ENCODE data around the gene LNPK. TPM values are rescaled to one million over a fixed set of nuclear protein-coding genes. Genes with fewer than 3 reads are reported as not detected.

LNPK gene
- total RNA-seq, 1 donor from 2014 or later: 34.2 TPM

GRCh38 chr2:176025932-176026331, 23.9 kb upstream of the LNPK start:
- no peak for TF ChIP-seq CTCF (conservative IDR thresholded peaks at IDR 0.05)
- no peak for DNase-seq (ENCODE audit: low read depth, low spot score)
- Mint-ChIP-seq H3K4me3 (no peak overlapping the region), H3K27ac (ENCODE audit: unreplicated experiment) (no peak overlapping the region), H3K27me3 (ENCODE audit: low read depth) (peaks cover 15% of the 10 kb centered on the region), H3K9me3 (no peaks in the 10 kb centered on the region), H3K4me1 (no peaks in the 10 kb centered on the region), H3K36me3 (ENCODE audit: low read depth) (no peaks in the 10 kb centered on the region)

GRCh38 chr2:176024083-176024482, 22.0 kb upstream of the LNPK start:
- H3K4me1 Mint-ChIP-seq: no peaks in the 10 kb centered on the region
- no peak for TF ChIP-seq CTCF (conservative IDR thresholded peaks at IDR 0.05)
- H3K27me3 Mint-ChIP-seq (ENCODE audit: low read depth): peaks cover 15% of the 10 kb centered on the region
- no peak overlapping the region for H3K27ac Mint-ChIP-seq (ENCODE audit: unreplicated experiment)
- no peaks in the 10 kb centered on the region for H3K36me3 Mint-ChIP-seq (ENCODE audit: low read depth)
- no peak overlapping the region for H3K4me3 Mint-ChIP-seq
- no peaks in the 10 kb centered on the region for H3K9me3 Mint-ChIP-seq
- no peak for DNase-seq (ENCODE audit: low read depth, low spot score)

- H3K36me3 Mint-ChIP-seq (ENCODE audit: low read depth): no peaks in the 10 kb centered on the region
- no peak overlapping the region for H3K4me3 Mint-ChIP-seq
- H3K27me3 Mint-ChIP-seq (ENCODE audit: low read depth): peaks cover 5% of the 10 kb centered on the region
- no peaks in the 10 kb centered on the region for H3K9me3 Mint-ChIP-seq
- no peak for DNase-seq (ENCODE audit: low read depth, low spot score)
- TF ChIP-seq CTCF (conservative IDR thresholded peaks at IDR 0.05): no peak
- no peaks in the 10 kb centered on the region for H3K4me1 Mint-ChIP-seq
- no peak overlapping the region for H3K27ac Mint-ChIP-seq (ENCODE audit: unreplicated experiment)
Observed at GRCh38 chr2:176022048-176022447, 20.0 kb upstream of the LNPK start.

- no peak overlapping the region for H3K4me3 Mint-ChIP-seq
- TF ChIP-seq CTCF (conservative IDR thresholded peaks at IDR 0.05): no peak
- no peaks in the 10 kb centered on the region for H3K36me3 Mint-ChIP-seq (ENCODE audit: low read depth)
- no peaks in the 10 kb centered on the region for H3K9me3 Mint-ChIP-seq
- H3K27ac Mint-ChIP-seq (ENCODE audit: unreplicated experiment): no peak overlapping the region
- H3K4me1 Mint-ChIP-seq: no peaks in the 10 kb centered on the region
- H3K27me3 Mint-ChIP-seq (ENCODE audit: low read depth): no peaks in the 10 kb centered on the region
- DNase-seq (ENCODE audit: low read depth, low spot score): no peak
Observed at GRCh38 chr2:176020400-176020799, 18.3 kb upstream of the LNPK start.

- no peaks in the 10 kb centered on the region for H3K27me3 Mint-ChIP-seq (ENCODE audit: low read depth)
- no peak for DNase-seq (ENCODE audit: low read depth, low spot score)
- no peak overlapping the region for H3K27ac Mint-ChIP-seq (ENCODE audit: unreplicated experiment)
- H3K4me3 Mint-ChIP-seq: no peak overlapping the region
- H3K4me1 Mint-ChIP-seq: no peaks in the 10 kb centered on the region
- H3K9me3 Mint-ChIP-seq: no peaks in the 10 kb centered on the region
- TF ChIP-seq CTCF (conservative IDR thresholded peaks at IDR 0.05): no peak
- H3K36me3 Mint-ChIP-seq (ENCODE audit: low read depth): no peaks in the 10 kb centered on the region
Observed at GRCh38 chr2:176018708-176019107, 16.6 kb upstream of the LNPK start.

- Mint-ChIP-seq H3K36me3 (ENCODE audit: low read depth) (no peaks in the 10 kb centered on the region), H3K9me3 (no peaks in the 10 kb centered on the region), H3K4me3 (no peak overlapping the region), H3K27me3 (ENCODE audit: low read depth) (no peaks in the 10 kb centered on the region), H3K27ac (ENCODE audit: unreplicated experiment) (no peak overlapping the region), H3K4me1 (peaks cover 6% of the 10 kb centered on the region)
- DNase-seq (ENCODE audit: low read depth, low spot score): no peak
- TF ChIP-seq CTCF (conservative IDR thresholded peaks at IDR 0.05): no peak
Observed at GRCh38 chr2:176009445-176009844, 7.4 kb upstream of the LNPK start.
